Anterior cingulate cortex (tissue), 58 donors: ENCODE results near the gene TRDMT1.

ENCODE experiments used
- DNase-seq, 58 donors: peaks; one replicate each; lab custom pipeline; 2025; lab: John Stamatoyannopoulos, UW

Gene TRDMT1

DNA sequence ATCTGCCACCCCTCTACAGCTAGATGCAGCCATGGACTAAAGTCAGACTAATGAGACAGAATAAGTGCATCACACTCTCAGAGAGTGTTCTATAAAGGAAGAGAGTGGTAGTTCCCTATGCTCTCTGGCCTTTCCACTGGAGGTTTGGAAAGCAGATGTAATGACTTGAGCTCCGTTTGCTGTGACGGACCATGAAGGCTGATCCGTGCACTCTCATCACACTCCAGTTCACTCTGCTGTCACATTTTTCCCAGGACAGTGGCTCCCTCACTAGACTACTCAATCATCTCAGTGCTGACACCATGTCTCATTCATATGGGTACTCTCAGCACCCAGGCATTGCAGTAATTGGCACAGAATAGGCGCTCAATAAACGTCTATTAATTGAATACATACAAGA, 20.4 kb downstream of the TRDMT1 start:
- DNase-seq: no peak

DNA sequence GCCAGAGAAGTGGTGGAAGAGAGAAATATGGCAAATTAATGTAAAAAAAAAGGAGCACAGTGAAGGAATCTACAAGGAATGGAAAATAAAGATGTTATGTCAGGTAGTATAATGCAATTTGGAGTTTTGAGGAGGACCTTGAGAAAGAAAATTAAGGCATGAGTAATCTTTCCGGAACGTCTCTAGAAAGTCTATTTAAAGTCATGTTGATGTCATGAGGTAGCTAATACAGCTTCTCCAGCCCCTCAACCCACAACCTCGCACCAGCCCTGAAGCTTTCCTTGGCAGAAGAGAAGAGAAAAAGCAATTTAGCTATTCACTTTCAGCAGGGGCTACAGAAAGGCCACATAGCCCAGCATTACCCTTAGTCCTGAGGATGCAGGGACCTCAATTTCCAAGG, 22.5 kb downstream of the TRDMT1 start:
- no peak for DNase-seq

DNA sequence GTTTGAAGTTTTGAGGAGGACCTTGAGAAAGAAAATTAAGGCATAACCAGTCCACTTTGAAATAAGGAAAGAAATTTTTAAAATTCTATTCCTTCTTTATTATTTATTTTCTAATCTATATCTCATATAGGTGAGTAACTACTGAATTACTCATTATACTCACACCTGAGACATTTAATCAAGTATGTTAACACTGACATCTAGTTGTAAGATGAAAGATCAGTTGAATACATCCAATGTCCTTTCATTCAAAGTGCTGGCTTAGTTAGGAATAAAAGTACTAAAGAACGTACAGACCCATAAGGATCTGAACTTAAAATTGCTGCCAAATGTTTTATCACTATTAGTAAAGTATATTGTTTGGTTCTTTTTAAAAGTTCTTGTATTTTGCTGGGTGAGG, 23.5 kb downstream of the TRDMT1 start:
- no peak for DNase-seq

DNA sequence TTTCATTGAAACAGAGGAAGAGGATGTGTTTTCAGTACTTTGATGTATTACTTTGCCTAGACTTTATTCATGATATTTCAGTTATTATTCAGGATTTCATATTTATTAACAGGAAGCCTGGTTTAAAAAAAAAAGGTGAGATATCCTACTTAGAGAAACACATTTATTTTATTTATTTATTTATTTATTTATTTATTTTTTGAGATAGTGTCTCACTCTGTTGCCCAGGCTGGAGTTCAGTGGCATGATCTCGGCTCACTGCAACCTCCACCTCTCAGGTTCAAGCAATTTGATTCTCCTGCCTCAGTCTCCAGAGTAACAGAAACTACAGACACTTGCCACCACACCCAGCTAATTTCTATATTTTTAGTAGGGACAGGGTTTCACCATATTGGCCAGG, 24.5 kb downstream of the TRDMT1 start:
- DNase-seq: no peak

DNA sequence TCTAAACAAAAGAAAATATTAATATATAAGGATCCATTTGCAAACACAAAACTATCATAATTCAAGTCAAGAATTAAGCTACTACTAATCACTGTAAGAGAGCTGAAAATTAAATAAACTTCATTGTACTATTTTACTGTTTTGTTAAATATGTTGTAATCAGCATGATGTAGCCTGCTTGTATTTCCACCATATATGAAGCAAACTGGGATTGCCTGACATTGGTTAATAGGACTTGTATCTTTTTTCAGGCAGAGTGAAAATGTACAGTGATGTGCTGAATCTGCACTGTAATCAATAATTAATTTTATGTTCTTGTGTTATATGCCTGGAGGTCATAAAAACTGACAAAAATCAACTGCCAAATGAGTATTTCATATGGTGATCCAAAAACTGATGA, 25.4 kb downstream of the TRDMT1 start:
- DNase-seq: no peak

DNA sequence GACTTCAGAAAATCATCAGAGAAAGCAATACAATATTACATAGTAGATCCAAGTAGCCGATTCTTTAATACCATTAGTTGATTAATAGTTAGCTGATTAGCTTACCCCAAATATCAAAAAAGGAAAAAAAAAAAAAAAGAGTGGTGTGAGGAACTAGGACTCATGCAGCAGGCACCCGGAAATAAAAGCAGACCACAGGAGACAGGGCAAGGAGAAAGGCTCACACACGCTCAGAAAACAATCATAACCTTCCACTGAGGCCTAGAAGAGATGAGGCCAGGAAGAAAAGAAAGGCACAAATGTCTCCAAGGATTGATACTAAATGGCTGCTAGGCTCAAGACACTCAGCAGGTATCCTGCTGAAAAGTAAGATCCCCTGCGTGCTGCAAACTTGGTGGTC, 25.9 kb downstream of the TRDMT1 start:
- no peak for DNase-seq

DNA sequence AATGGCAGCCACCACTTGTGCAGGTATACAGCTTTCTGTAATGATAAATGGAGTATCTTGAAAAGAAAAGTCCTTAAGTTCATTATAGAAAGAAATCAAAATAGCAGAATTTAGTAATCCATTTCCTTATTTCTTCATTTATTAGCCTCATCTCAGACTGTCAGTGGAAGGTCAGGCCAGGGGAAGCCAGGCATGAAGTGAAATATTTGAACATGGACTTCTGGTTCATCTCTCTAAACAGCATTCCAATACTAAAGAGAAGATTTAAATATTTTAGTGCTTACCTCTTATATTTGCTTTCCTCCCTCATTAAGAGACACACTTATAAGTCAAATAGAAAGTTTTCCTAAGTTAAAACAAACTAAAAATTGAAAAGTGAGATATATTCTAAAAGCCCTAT, 26.8 kb downstream of the TRDMT1 start:
- DNase-seq: no peak

DNA sequence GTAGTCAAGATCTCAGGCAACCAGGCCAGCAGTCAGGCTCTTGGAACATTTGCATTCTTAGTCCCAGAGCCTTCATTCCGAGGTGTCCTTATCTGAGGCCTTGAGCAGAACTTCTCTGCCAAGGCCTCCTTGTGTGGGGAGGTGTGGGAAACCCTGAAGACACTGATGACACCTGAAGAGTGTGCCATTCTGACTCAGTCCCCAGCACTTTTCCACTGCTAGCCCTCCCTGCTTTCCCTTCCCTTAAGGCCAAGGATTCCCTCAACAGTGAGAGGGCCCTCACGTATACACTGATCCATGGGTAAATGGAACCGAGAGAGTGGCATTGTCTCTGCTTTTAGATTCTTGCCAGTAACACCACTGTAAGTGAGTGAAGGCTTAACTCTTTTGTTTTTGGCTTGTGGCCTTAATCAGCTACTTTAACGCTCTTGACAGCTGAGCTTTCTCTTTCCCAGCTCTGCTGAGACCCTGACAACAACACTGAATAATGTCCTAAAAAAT, 30.3 kb downstream of the TRDMT1 start:
- no peak for DNase-seq

DNA sequence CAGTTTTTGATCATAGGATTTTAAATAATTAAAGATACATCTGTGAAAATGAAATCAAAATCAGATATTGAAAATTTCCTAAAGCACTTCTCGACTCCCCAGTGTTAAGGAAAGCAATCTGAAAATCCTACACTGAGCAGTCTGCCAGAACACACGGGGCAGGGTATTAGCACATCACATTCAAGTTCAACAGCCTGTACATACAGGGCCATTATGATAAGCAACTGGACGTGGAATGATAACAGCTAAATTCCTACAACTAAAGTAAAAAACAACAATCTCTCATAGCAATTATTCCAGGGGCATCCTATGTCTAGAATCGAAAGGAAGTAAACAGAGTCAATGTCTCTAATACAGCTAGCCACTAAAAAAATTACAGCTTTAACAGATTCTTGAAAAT, 31.7 kb downstream of the TRDMT1 start:
- no peak for DNase-seq

DNA sequence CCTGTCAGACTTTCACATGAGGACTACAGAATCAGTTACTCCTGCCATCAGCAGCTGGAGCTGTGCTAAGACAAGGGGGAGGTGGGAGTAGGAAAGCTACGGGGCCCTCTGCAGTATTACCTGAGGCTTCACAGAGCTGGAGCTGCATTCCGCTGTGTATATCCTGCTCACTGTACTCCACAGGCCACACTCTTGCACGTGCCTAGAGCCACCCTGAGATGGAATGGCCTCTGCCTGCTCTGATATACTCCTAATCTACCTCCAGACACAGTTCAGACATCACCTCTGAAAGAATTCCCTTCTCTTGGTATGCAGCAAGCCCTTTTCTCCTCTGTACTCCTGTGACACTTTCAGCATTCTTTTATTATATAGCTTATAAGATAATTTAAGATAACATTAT, 34.8 kb downstream of the TRDMT1 start:
- no peak for DNase-seq

DNA sequence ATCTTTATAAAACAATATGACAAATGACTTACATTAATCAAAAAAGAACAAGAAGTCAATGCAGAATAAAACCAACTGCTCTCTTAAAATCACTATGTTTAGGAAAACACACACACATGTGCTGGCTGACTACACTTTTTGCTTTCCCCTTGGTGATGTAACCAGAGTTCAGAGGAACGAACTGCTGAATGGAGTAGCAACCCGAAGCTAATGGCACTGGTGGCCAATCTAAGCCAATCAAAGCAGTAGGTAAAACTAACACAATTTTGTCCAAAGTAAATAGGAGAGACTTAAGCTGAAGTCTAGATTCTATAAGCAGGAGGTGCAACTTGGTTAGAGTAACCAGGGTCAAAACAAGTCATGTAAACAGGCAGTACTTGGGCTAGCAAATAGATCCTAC, 38.6 kb downstream of the TRDMT1 start:
- DNase-seq: no peak

DNA sequence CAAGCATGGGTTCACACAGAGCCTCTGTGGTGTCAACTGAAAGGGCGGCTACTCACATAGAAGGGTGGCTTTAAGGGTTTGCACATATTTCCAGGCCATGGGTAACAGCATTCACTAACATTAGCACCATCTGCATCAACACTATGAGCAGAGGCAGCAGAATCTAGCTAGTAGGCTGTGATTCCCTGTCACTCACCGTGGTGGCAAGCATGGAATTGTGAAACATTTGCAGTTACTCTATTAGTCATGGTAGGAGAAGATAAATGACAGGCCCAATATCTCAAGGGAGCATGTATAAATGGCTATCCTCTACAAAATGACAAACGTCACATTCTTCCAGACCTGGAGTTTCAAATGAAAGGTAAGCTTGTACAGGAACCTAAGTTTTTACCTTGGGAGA, 39.7 kb downstream of the TRDMT1 start:
- DNase-seq: no peak

DNA sequence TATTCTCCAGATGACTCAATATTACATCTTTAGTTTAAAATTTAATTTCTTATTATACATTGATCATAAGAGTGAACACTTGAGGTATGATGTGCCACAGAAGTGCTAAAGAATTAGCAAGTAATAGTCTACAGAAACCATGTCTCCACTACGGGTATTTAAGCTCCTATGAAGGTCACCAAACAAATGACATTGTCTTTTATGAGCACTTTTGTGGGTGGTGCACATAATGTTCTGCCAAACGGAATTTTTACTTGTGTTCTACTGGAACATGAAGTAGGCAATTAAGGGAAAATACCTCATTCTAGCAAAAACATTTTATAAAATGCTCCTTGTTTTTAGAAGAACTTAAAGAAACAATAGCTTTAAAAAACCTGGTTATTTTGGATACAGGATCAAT, 44.4 kb downstream of the TRDMT1 start:
- DNase-seq: no peak

DNA sequence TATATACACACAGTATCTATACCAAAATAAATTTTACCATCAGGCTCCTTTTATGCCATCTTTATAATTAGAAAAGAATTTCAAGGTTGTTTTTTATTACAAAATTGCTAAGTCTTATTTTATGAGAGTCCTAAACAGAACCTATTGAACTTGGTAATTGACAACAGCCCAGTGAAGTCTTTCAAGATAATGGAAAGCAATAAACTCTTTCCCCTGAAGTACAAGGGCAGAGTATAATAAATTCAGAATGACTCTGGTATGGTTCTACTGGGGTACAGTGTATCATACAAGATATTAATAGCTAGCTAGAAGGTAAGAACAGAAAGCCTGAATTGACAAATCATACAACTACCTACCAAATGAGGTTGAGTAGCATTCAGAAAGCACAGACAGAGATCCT, 45.6 kb downstream of the TRDMT1 start:
- DNase-seq: no peak

DNA sequence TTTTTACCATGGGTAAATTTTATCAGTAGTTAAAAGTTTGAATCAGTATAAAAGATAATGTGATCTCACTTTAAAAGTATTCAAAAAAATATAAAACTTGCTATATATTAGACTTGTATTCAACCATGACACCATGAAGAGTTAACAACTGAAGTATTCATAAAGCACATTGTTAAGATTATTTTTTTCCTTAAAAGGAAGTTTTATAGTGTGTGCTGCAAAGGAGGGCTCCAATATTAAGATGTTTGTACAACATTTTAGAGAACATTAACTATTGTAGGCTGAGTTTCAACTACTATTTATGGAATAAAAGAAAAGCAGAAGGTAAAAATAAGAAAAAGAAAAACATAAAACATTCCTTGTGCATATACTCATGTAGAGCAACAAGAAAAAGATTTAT, 47.4 kb downstream of the TRDMT1 start:
- DNase-seq: no peak

DNA sequence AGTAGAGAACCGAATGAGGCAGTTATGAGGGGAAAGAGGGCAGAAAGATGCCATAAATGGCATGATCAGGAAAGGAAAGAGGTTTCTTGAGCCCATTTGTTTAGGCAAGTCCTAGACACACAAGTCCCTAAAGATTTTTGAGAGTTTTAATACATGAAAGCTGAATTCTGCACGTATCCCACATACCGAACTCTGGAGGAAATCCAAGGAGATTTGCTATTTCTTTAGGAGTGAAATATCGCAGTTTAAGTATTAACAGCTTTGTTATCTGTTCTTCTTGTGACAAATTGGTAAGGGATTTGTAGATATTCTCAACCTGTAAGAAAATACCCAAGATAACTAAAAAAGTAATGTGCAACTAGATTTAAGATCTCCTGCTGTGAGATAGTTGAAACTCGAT, 48.2 kb downstream of the TRDMT1 start:
- DNase-seq: no peak

DNA sequence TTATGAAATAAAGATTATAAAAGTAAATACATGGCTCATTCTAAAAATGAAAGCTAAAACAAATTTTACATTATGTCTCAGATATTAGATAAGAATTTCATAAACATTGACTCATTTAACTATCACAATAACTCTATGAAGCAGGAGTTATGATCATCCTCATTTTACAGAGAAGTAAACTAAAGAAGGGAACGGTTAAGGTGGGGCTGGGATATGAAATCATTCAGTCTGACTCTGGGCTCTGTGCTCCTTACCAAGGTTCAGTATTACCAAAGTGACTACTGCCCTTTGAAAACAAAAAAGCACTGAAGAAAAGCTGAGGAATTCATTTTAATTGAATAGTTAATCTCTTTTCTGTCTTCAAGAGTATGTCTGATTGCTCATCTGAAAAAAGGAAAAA, 49.8 kb downstream of the TRDMT1 start:
- no peak for DNase-seq

DNA sequence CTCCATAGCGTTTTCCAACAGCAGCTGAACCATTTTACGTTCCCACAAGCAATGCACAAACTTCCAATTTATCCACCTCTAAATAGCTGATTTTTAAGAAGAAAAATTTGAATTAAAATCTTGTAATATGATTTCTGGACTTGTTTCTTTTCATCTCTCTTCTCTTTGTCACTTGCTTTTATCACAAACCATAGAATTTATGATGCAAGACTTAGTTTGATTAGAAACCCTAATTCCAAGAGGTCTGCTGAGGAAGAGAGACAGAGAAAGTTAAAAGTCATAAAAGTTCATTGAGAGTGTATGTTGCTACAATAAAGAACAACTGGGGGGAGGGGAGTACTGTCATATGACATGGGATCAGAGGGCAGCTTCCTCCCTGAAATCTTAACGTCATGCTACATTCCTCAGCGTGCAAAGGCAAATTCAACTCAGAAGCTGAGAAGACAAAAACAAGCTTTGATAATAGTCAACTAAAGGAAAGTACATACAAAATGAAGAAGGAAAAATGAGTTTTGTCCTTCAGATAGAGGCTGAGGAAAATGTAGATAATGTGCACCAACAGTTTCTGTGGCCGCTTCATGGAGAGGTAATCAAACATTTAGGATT, 53.5 kb downstream of the TRDMT1 start:
- no peak for DNase-seq

DNA sequence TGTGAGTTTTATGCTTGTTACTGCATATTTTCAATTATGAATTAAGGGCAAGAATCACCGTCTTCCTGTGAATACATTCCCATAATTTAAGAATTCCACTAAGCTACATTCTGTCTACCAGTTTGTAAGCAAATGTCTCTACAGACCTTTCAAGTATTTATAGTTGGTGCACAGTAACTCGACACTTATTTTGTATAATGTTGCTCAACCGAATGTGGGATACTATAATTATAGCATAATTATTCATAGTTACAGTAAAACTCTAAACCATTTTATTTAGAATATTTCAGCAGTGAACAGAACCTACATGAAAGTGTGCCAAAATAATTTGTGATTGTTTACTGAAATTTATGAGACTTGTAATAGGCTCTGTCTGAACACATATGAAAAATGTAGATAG, 54.6 kb downstream of the TRDMT1 start:
- no peak for DNase-seq

DNA sequence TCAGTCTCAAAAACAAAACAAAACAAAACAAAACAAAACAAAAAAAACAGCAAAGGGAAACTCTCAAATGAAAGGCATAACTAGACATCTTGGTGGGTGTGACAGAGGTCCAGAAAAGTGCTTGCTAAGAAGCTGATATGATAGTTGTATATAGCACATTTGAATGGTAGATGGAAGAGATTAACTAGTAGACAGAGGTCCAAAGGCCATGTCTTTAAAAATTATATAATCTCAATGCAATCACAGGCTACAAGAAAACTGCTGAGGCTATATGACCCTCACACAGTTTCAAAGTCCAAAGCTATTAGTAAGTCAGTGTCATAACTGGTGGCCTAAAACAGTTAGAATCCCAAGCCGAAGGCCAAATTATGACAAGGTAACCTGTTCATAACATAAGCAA, 56.2 kb downstream of the TRDMT1 start:
- no peak for DNase-seq

DNA sequence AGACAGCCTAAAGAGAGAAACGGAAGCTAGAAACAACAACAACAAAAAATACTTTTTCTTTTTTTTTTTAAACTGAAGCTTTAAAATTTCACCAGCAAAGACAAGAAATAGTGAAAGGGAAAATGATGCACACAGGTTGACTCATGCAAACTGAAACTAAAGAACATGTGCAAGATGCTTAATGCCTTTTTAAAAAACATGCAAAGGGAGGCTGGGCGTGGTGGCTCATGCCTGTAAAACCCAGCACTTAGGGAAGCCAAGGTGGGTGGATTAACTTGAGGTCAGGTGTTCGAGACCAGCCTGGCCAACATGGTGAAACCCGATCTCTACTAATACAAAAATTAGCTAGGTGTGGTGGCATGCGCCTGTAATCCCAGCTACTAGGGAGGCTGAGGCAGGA, 56.7 kb downstream of the TRDMT1 start:
- DNase-seq: no peak

DNA sequence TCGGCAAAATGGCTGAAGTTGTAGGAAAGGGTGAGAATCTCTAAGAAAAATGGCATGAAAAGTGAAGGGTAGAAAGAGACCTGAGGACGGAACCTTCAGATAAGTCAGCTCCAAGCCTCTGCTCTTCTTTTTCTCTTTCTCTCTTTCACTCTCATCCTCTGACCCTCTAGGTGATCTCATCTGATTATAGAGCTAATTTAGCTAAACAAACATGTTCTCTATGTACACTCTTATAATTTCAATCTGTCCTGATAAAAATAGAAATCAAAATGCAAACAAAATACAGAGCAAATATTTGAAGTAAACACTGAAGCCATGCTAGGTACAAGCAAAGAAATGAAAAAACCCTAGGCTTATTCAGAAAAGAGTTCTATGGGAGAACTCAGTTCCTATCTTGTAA, 57.4 kb downstream of the TRDMT1 start:
- DNase-seq: no peak

DNA sequence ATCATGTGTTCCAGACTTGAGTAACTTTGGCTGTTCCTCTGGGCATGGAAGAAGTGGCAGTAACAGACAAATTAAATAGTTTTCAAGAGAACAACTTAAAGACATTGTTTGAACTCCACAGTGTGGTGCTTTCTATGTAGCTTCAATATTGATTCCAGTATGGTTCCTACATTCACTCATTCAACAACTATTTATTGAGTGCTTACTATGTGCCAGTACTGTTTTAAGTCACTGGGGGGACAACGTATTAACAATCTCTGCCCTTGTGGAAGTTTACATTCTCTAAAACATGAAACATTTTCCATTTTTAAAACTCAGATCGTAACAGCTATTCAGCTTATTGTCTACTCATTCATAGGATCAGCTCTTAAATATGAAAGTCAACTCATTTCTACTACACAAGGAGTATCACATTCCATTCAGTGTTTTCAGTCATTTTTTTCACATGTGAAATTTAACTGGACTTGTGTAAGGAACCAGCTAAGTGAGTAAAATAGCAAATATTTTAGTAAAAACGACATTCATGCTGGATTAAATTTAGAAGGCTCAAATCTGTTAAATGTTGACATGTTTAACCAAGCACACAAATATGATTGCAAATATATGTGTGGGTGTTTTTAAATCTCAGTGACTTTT, 58.3 kb downstream of the TRDMT1 start:
- no peak for DNase-seq
